Left renal cortex interstitium (tissue), 4 donors: ENCODE results near the gene ETNK2. TPM values are rescaled to one million over a fixed set of nuclear protein-coding genes. Genes with fewer than 3 reads are reported as not detected.

Source experiments
- DNase-seq, 4 donors: peaks; one replicate each; pipeline ENCODE4 v3.0.0-alpha.2; 2013; ENCODE audit warnings: low read depth in 4 of 4, low spot score in 2 of 4, missing footprints in 1 of 4
- polyA plus RNA-seq, 4 donors: library from polyadenylated mRNA; unstranded; fragments of 120-200 nt; gene quantifications; one replicate each; pipeline ENCODE4 v1.2.1, GENCODE V29; 2013; ENCODE audit not compliant: insufficient read length in 4 of 4

Gene ETNK2
- 10 to 100 TPM; 21.3 to 29.9 (median 22.1) TPM for polyA plus RNA-seq

- no peak for DNase-seq
These were observed at the start of gene ETNK2 for GRCh38 chr1:204151552-204152309. Gene ETNK2, minus strand, starts transcription at chr1:204152044. Its CDS starts 192 bp downstream, at chr1:204151852.

- no peak for DNase-seq
These were observed 49.6 kb upstream of the ETNK2 start for GRCh38 chr1:204201348-204202040.

- DNase-seq = no peak
These were observed 47.7 kb upstream of the ETNK2 start for GRCh38 chr1:204199579-204199978.

- no peak for DNase-seq
These were observed 46.8 kb upstream of the ETNK2 start for GRCh38 chr1:204198348-204199340.

- no peak for DNase-seq
These were observed 45.2 kb upstream of the ETNK2 start for GRCh38 chr1:204197068-204197467.

- no peak for DNase-seq
These were observed 44.4 kb upstream of the ETNK2 start, which contains the start of gene KISS1 for GRCh38 chr1:204196068-204196795. Gene KISS1, minus strand, starts transcription at chr1:204196491. Its CDS starts 3,615 bp downstream, at chr1:204192876.

GRCh38 chr1:204194771-204195170, 42.9 kb upstream of the ETNK2 start:
- DNase-seq = no peak

GRCh38 chr1:204194080-204194479, 42.2 kb upstream of the ETNK2 start:
- no peak for DNase-seq

GRCh38 chr1:204192589-204193352, 40.9 kb upstream of the ETNK2 start:
- no peak for DNase-seq

GRCh38 chr1:204192046-204192445, 40.2 kb upstream of the ETNK2 start:
- DNase-seq = no peak

- DNase-seq = no peak
These were observed 39.6 kb upstream of the ETNK2 start for GRCh38 chr1:204191456-204191855.

GRCh38 chr1:204190212-204191211, 38.7 kb upstream of the ETNK2 start:
- DNase-seq = no peak

- DNase-seq = no peak
These were observed 37.3 kb upstream of the ETNK2 start for GRCh38 chr1:204188959-204189639.

- DNase-seq = no peak
These were observed 34.8 kb upstream of the ETNK2 start for GRCh38 chr1:204186597-204186996.

- DNase-seq = no peak
These were observed 29.3 kb upstream of the ETNK2 start for GRCh38 chr1:204181116-204181515.

- no peak for DNase-seq
These were observed 28.3 kb upstream of the ETNK2 start for GRCh38 chr1:204180133-204180532.

- DNase-seq = no peak
These were observed 26.8 kb upstream of the ETNK2 start for GRCh38 chr1:204178487-204179281.
